ENCODE measurements around the gene EFCAB5.

GRCh38 chr17:30091121-30091670 lies 149.8 kb downstream of the EFCAB5 start:
- TF ChIP-seq ZNF462 (CRISPR knock-in tag; IDR thresholded peaks at IDR 0.05) (no peak), CTCF (conservative IDR thresholded peaks at IDR 0.05; ENCODE audit: low read depth in 2 of 2) (no peak), POLR2AphosphoS5 (IDR thresholded peaks at IDR 0.05; ENCODE audit: low read depth) (no peak), NANOG (IDR thresholded peaks at IDR 0.05; ENCODE audit: borderline replicate concordance) (no peak), EZH2 (IDR thresholded peaks at IDR 0.05; ENCODE audit: low read depth, unreplicated experiment) (no peak), EZH2phosphoT487 (IDR thresholded peaks at IDR 0.05; ENCODE audit: unreplicated experiment) (no peak), CREB1 (CRISPR knock-in tag; IDR thresholded peaks at IDR 0.05; ENCODE audit: low read depth) (no peak), REST (IDR thresholded peaks at IDR 0.05; ENCODE audit: unreplicated experiment) (no peak), JUNB (IDR thresholded peaks at IDR 0.05; ENCODE audit: unreplicated experiment) (no peak), ZNF114 (CRISPR knock-in tag; IDR thresholded peaks at IDR 0.05) (no peak), ETS1 (IDR thresholded peaks at IDR 0.05) (no peak), STAT1 (IDR thresholded peaks at IDR 0.05; ENCODE audit: unreplicated experiment) (no peak), ZNF331 (CRISPR knock-in tag; IDR thresholded peaks at IDR 0.05; ENCODE audit: low read depth) (no peak)

Data from GM23338 (cell line).